ENCODE measurements around the gene TPRA1. TPM values are rescaled to one million over a fixed set of nuclear protein-coding genes. Genes with fewer than 3 reads are reported as not detected.
A peak's percentile ranks its signal among the peaks of the same experiment; 100 is the strongest.

The TPRA1 gene
- total RNA-seq (1 to 10 TPM; 7.5 to 7.8 TPM), total RNA-seq (11.3 to 52.4 (median 36.9) reads per million in 172 experiments)
- 19.1 TPM for polyA plus RNA-seq (2013, experiment 1 of 2)
- 15.1 TPM for polyA plus RNA-seq (2013, experiment 2 of 2)

GRCh38 chr3:127590593-127591465 lies at the start of gene TPRA1:
Gene TPRA1, minus strand, starts transcription at chr3:127590733. Its CDS starts 10,587 bp downstream, at chr3:127580146.
- Mint-ChIP-seq H3K4me3 (peak within 1 kb of the TSS; percentile 99), H3K9me3 (no peaks in the 10 kb centered on the region), H3K27ac (peak within 1 kb of the TSS; percentile 93), H3K27me3 (no peaks in the 10 kb centered on the region), H3K4me1 (ENCODE audit: low read depth) (peaks cover 43% of the 10 kb centered on the region), H3K36me3 (ENCODE audit: low read depth) (peaks cover 9% of the 10 kb centered on the region)
- ATAC-seq (ENCODE audit: poor library complexity) (peak; percentile 89), DNase-seq (peak; percentile 51 to 93 (median 74))
- Histone ChIP-seq H3K27me3 (ENCODE audit: control insufficient read depth in 1 of 2, insufficient read depth in 2 of 2, low read length in 2 of 2) (no peaks in the 10 kb centered on the region), H3K36me3 (ENCODE audit: insufficient read depth, low read length) (no peaks in the 10 kb centered on the region), H3K9me3 (ENCODE audit: control insufficient read depth in 1 of 2, insufficient read depth in 1 of 2, low read length in 2 of 2) (no peaks in the 10 kb centered on the region), H3K4me3 (ENCODE audit: low read length) (peak within 1 kb of the TSS; percentile 71), H3K4me1 (ENCODE audit: insufficient read depth, low read length) (peaks cover 36% of the 10 kb centered on the region), H3K27ac (ENCODE audit: low read depth in 1 of 2, low read length in 2 of 2) (peak within 1 kb of the TSS; percentile 54 to 82)
- POLR2A ChIA-PET: interaction anchor here (0.7 to 3.2 kb wide), 8 partner anchors 8 to 82 kb away, joined by 3 to 18 read pairs (median 4); partner anchors contain the start of genes ABTB1, MCM2 and PODXL2
- TF ChIP-seq CTCF (IDR thresholded peaks at IDR 0.05): no peak
- CTCF ChIA-PET: interaction anchor here (1.0 to 2.4 kb wide), 3 partner anchors 9 to 104 kb away, joined by 4 to 21 read pairs (median 4); no protein-coding TSS in a partner anchor
- intact Hi-C loops (cut with DNase I, micrococcal nuclease): loop anchor here (1.0 to 10.0 kb wide), 10 partner anchors 7 to 1724 kb away; partner anchors contain the start of genes ABTB1 (in 2 of the 2), MCM2 (in 1 of the 2), RUVBL1 (in 1 of the 2) and SEC61A1 (in 1 of the 2)

GRCh38 chr3:127640042-127640355 lies 49.5 kb upstream of the TPRA1 start:
- peaks cover 10% of the 10 kb centered on the region for H3K4me1 Mint-ChIP-seq (ENCODE audit: low read depth)
- Histone ChIP-seq H3K27me3 (ENCODE audit: control insufficient read depth in 1 of 2, insufficient read depth in 2 of 2, low read length in 2 of 2) (no peaks in the 10 kb centered on the region), H3K4me3 (ENCODE audit: low read length) (no peak overlapping the region), H3K36me3 (ENCODE audit: insufficient read depth, low read length) (no peaks in the 10 kb centered on the region), H3K4me1 (ENCODE audit: insufficient read depth, low read length) (peaks cover 10% of the 10 kb centered on the region), H3K27ac (ENCODE audit: low read depth in 1 of 2, low read length in 2 of 2) (no peak overlapping the region), H3K9me3 (ENCODE audit: control insufficient read depth in 1 of 2, insufficient read depth in 1 of 2, low read length in 2 of 2) (no peaks in the 10 kb centered on the region)
- TF ChIP-seq CTCF (IDR thresholded peaks at IDR 0.05): no peak
- ChIA-PET CTCF (no interaction called here), POLR2A (interaction anchor here (0.6 kb wide), 1 partner anchor 256 kb away, joined by 7 read pairs; no protein-coding TSS in a partner anchor)
- no peaks in the 10 kb centered on the region for H3K27me3 Mint-ChIP-seq
- no peak overlapping the region for H3K27ac Mint-ChIP-seq
- no peaks in the 10 kb centered on the region for H3K9me3 Mint-ChIP-seq
- no peaks in the 10 kb centered on the region for H3K36me3 Mint-ChIP-seq (ENCODE audit: low read depth)
- ATAC-seq (ENCODE audit: poor library complexity) (no peak), DNase-seq (no peak)
- no peak overlapping the region for H3K4me3 Mint-ChIP-seq
- intact Hi-C loops (cut with DNase I, micrococcal nuclease): no loop called here

- H3K27me3 Mint-ChIP-seq: no peaks in the 10 kb centered on the region
- POLR2A ChIA-PET: no interaction called here
- Histone ChIP-seq H3K9me3 (ENCODE audit: control insufficient read depth in 1 of 2, insufficient read depth in 1 of 2, low read length in 2 of 2) (no peaks in the 10 kb centered on the region), H3K4me3 (ENCODE audit: low read length) (no peak overlapping the region), H3K36me3 (ENCODE audit: insufficient read depth, low read length) (no peaks in the 10 kb centered on the region), H3K4me1 (ENCODE audit: insufficient read depth, low read length) (peaks cover 10% of the 10 kb centered on the region), H3K27me3 (ENCODE audit: control insufficient read depth in 1 of 2, insufficient read depth in 2 of 2, low read length in 2 of 2) (no peaks in the 10 kb centered on the region), H3K27ac (ENCODE audit: low read depth in 1 of 2, low read length in 2 of 2) (no peak overlapping the region)
- H3K36me3 Mint-ChIP-seq (ENCODE audit: low read depth): no peaks in the 10 kb centered on the region
- intact Hi-C loops (cut with DNase I, micrococcal nuclease): no loop called here
- H3K4me3 Mint-ChIP-seq: no peak overlapping the region
- TF ChIP-seq CTCF (IDR thresholded peaks at IDR 0.05): no peak
- no peaks in the 10 kb centered on the region for H3K9me3 Mint-ChIP-seq
- DNase-seq: no peak
- CTCF ChIA-PET: no interaction called here
- H3K27ac Mint-ChIP-seq: no peak overlapping the region
- ATAC-seq (ENCODE audit: poor library complexity): no peak
- H3K4me1 Mint-ChIP-seq (ENCODE audit: low read depth): peaks cover 10% of the 10 kb centered on the region
Observed at GRCh38 chr3:127639173-127640041, 48.9 kb upstream of the TPRA1 start.

All from CD4-positive, alpha-beta T cell (primary cell).